HepG2 (cell line): ENCODE data around the gene NXNL2. TPM values are rescaled to one million over a fixed set of nuclear protein-coding genes. Genes with fewer than 3 reads are reported as not detected.

Experiments
- AHR ChIP-seq: IDR thresholded peaks from 2 replicates; pipeline ENCODE4 v1.6.1; 2018; ENCODE audit warnings: missing genetic modification reagents, missing compliant biosample characterization
- ARNT2 ChIP-seq: sonication (generic); formaldehyde crosslinking; IDR thresholded peaks from 2 replicates; pipeline ENCODE4 v1.8.0; 2022; ENCODE audit warnings: mild to moderate bottlenecking, low read depth, missing genetic modification reagents, moderate library complexity
- FIP1L1 ChIP-seq: fragments of 200-400 bp; formaldehyde crosslinking; IDR thresholded peaks from 2 replicates; pipeline ENCODE4 v1.6.1; 2018; ENCODE audit warnings: low read depth, mild to moderate bottlenecking, low read length, moderate library complexity, borderline replicate concordance; ENCODE audit not compliant: insufficient read depth
- ZNF232 ChIP-seq: sonication (generic); formaldehyde crosslinking; IDR thresholded peaks from 2 replicates; pipeline ENCODE4 v1.4.0; 2020; ENCODE audit warnings: missing genetic modification reagents, borderline replicate concordance
- polyA plus RNA-seq, 8 experiments: library from polyadenylated mRNA; depleted of rRNA in 3 of 8; stranded (reverse) in 7 of 8; unstranded in 1 of 8; fragments of >200 nt; fragmentation: Illumina TruSeq in 4 of 8; extraction: Trizol in 4 of 8; gene quantifications; 2 replicates each; pipeline versions ENCODE4 v1.2.1 to v1.2.3, GENCODE V29; 2011 to 2016; ENCODE audit warnings: low read depth in 4 of 8, missing spikeins in 1 of 8, mixed read lengths in 1 of 8; ENCODE audit not compliant: insufficient read depth in 1 of 8
- total RNA-seq, 5 experiments: library from RNA; depleted of rRNA; stranded (reverse); fragments of >200 nt; fragmentation: Illumina TruSeq; extraction: Trizol; gene quantifications; 2 replicates each; pipeline ENCODE4 v1.2.3, GENCODE V29; 2016; ENCODE audit warnings: low read depth in 1 of 5
- TF ChIP-seq, protein P1 (sequence below): sonication (generic); formaldehyde crosslinking; IDR thresholded peaks from 2 replicates; pipeline ENCODE4 v1.8.0; 2022; ENCODE audit warnings: mild to moderate bottlenecking, missing genetic modification reagents, moderate library complexity
- TF ChIP-seq, protein P2 (sequence below), 2 experiments: sonication (generic) in 1 of 2; formaldehyde crosslinking in 1 of 2; IDR thresholded peaks; 2 replicates each; pipeline versions ENCODE4 v1.4.0 to v1.6.1; 2016 to 2020; ENCODE audit warnings: borderline replicate concordance in 1 of 2, low read depth in 1 of 2, mild to moderate bottlenecking in 1 of 2, missing genetic modification reagents in 1 of 2
- TF ChIP-seq, protein P3 (sequence below): IDR thresholded peaks from 2 replicates; pipeline ENCODE4 v1.6.1; 2016
- TF ChIP-seq, protein P4 (sequence below): sonication (generic); formaldehyde crosslinking; IDR thresholded peaks from 2 replicates; pipeline ENCODE4 v1.4.0; 2020; ENCODE audit warnings: mild to moderate bottlenecking, low read depth, missing genetic modification reagents

The NXNL2 gene
- total and polyA plus RNA-seq, 2 of the 13 experiments (the other 11 are each of a cell fraction or from before 2014, with no cell fraction given), result not detected

DNA sequence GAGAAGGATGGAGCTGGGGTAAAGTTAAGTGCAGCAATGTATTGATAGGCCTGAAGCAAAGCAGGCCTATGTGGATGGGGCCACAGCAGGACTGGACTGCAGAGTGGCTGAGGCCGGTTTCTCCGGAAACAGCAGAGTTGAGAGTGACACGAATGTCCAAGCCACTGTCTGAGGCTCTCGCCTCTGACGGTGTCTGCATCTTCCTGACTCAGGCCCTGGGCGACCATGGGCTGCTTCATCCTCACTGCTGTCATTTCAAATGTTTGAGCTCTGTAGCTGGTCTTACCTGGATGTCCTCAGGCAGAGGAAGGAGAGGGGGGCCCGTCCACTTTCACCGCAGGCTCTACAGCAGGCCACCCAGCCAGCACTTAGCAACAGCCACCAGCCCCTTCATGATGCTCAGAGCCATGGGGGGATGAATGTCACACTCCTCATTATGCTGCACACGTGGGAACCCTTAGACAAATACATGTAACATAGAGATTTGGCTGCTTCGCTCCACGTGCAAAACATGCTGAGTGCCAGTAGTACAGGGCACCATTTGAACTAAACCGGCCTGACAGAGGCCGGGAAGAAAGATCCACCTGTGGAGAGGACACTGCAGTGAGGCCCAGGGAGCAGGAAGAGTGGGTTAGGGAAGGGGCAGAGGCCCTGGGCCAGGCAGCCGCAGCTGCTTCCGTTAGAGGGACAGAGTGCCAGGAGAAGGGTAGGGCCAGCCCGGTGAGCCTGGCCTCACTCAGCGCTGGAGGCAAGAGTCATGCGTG, 31.7 kb upstream of the NXNL2 start (continued):
- TF ChIP-seq, protein P1, sequence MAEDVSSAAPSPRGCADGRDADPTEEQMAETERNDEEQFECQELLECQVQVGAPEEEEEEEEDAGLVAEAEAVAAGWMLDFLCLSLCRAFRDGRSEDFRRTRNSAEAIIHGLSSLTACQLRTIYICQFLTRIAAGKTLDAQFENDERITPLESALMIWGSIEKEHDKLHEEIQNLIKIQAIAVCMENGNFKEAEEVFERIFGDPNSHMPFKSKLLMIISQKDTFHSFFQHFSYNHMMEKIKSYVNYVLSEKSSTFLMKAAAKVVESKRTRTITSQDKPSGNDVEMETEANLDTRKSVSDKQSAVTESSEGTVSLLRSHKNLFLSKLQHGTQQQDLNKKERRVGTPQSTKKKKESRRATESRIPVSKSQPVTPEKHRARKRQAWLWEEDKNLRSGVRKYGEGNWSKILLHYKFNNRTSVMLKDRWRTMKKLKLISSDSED (CRISPR knock-in tag), result no peak
- no peak for TF ChIP-seq AHR
- no peak for TF ChIP-seq ZNF232 (CRISPR knock-in tag)
- no peak for TF ChIP-seq ARNT2
- TF ChIP-seq, protein P2, sequence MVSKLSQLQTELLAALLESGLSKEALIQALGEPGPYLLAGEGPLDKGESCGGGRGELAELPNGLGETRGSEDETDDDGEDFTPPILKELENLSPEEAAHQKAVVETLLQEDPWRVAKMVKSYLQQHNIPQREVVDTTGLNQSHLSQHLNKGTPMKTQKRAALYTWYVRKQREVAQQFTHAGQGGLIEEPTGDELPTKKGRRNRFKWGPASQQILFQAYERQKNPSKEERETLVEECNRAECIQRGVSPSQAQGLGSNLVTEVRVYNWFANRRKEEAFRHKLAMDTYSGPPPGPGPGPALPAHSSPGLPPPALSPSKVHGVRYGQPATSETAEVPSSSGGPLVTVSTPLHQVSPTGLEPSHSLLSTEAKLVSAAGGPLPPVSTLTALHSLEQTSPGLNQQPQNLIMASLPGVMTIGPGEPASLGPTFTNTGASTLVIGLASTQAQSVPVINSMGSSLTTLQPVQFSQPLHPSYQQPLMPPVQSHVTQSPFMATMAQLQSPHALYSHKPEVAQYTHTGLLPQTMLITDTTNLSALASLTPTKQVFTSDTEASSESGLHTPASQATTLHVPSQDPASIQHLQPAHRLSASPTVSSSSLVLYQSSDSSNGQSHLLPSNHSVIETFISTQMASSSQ (IDR thresholded peaks at IDR 0.05; ENCODE audit: low read depth), result no peak
- TF ChIP-seq, protein P2 (CRISPR knock-in tag; IDR thresholded peaks at IDR 0.05; ENCODE audit: borderline replicate concordance), result no peak
- TF ChIP-seq, protein P3, sequence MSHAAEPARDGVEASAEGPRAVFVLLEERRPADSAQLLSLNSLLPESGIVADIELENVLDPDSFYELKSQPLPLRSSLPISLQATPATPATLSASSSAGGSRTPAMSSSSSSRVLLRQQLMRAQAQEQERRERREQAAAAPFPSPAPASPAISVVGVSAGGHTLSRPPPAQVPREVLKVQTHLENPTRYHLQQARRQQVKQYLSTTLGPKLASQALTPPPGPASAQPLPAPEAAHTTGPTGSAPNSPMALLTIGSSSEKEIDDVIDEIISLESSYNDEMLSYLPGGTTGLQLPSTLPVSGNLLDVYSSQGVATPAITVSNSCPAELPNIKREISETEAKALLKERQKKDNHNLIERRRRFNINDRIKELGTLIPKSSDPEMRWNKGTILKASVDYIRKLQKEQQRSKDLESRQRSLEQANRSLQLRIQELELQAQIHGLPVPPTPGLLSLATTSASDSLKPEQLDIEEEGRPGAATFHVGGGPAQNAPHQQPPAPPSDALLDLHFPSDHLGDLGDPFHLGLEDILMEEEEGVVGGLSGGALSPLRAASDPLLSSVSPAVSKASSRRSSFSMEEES (CRISPR knock-in tag), result no peak
- TF ChIP-seq, protein P4, sequence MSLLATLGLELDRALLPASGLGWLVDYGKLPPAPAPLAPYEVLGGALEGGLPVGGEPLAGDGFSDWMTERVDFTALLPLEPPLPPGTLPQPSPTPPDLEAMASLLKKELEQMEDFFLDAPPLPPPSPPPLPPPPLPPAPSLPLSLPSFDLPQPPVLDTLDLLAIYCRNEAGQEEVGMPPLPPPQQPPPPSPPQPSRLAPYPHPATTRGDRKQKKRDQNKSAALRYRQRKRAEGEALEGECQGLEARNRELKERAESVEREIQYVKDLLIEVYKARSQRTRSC (CRISPR knock-in tag), result no peak
- no peak for TF ChIP-seq FIP1L1
